GM12878 (cell line): Measurements from ENCODE around the gene LRRTM3. TPM values are rescaled to one million over a fixed set of nuclear protein-coding genes. Genes with fewer than 3 reads are reported as not detected.

ENCODE experiments used
- ATAC-seq: fragments of 200-7000 bp; cut with Tn5 transposase; 3 replicates; pipeline ENCODE4 v1.9.1; 2020; ENCODE audit warnings: mild to moderate bottlenecking, moderate library complexity
- BruUV-seq: library from RNA; stranded (reverse); fragments of 400-500 nt; replicated peaks from 2 replicates; lab custom pipeline; 2021; lab: Mats Ljungman, UMichigan
- CTCF ChIA-PET: fragments of 300-600 bp; sonication (Branson Sonifier 250); formaldehyde crosslinking; extraction: SDS; loops from one replicate; lab custom pipeline; 2021; ENCODE audit warnings: inconsistent platforms; lab: Yijun Ruan, JAX
- POLR2A ChIA-PET: fragments of 350-600 bp; formaldehyde crosslinking; extraction: SDS; loops from one replicate; lab custom pipeline; 2021; ENCODE audit warnings: inconsistent platforms; lab: Charles Lee
- RAD21 ChIA-PET: fragments of 300-600 bp; sonication (Branson Sonifier 250); formaldehyde crosslinking; loops from one replicate; lab custom pipeline; 2023; ENCODE audit warnings: antibody characterized with exemption; ENCODE audit not compliant: unreplicated experiment; lab: Charles Lee
- SMC1A ChIA-PET: fragments of 300-600 bp; sonication (Branson Sonifier 250); formaldehyde crosslinking; loops from one replicate; lab custom pipeline; 2023; ENCODE audit not compliant: unreplicated experiment, uncharacterized antibody; lab: Charles Lee
- DNase-seq: peaks from one replicate; pipeline ENCODE4 v3.0.0-alpha.2; 2011; ENCODE audit warnings: low read depth, low spot score
- FAIRE-seq: peaks from 3 replicates; lab custom pipeline; 2011; peaks lifted over from hg19 to GRCh38; lab: Jason Lieb, UNC
- H2AFZ ChIP-seq: 2 replicates; pipeline ENCODE4 v1.6.0; 2011; ENCODE audit warnings: low read depth, low read length, control low read depth; ENCODE audit not compliant: control insufficient read depth
- H3K27ac ChIP-seq: 2 replicates; pipeline ENCODE4 v1.5.1; 2011; ENCODE audit warnings: control low read depth; ENCODE audit not compliant: control insufficient read depth, insufficient read depth
- H3K27me3 ChIP-seq, 2 experiments: replicated peaks in 1 of 2; 2 replicates each; pipeline versions ENCODE4 v1.6.0 to v1.6.1; 2011; ENCODE audit warnings: low read length in 1 of 2; ENCODE audit not compliant: control insufficient read depth in 2 of 2, insufficient read depth in 2 of 2
- H3K36me3 ChIP-seq, 2 experiments: 2 replicates each; pipeline ENCODE4 v1.5.1; 2011; ENCODE audit warnings: low read length in 1 of 2; ENCODE audit not compliant: control insufficient read depth in 2 of 2, insufficient read depth in 2 of 2
- H3K4me1 ChIP-seq: 2 replicates; pipeline ENCODE4 v1.6.1; 2011; ENCODE audit warnings: mild to moderate bottlenecking, low read length, moderate library complexity, mixed read lengths; ENCODE audit not compliant: control insufficient read depth, insufficient read depth
- H3K4me2 ChIP-seq: 2 replicates; pipeline ENCODE4 v1.6.0; 2011; ENCODE audit warnings: control low read depth; ENCODE audit not compliant: control insufficient read depth, insufficient read depth
- H3K4me3 ChIP-seq: fragments of 200-600 bp; sonication (generic); 2 replicates; pipeline ENCODE4 v1.5.1; 2016
- H3K79me2 ChIP-seq: 2 replicates; pipeline ENCODE4 v1.6.0; 2011; ENCODE audit warnings: low read length; ENCODE audit not compliant: control insufficient read depth, insufficient read depth
- H3K9ac ChIP-seq: 2 replicates; pipeline ENCODE4 v1.8.0; 2011; ENCODE audit warnings: low read length, control low read depth, mixed read lengths; ENCODE audit not compliant: control insufficient read depth, insufficient read depth
- H3K9me3 ChIP-seq: replicated peaks from 3 replicates; pipeline ENCODE4 v1.5.1; 2011; ENCODE audit warnings: mild to moderate bottlenecking, low read length; ENCODE audit not compliant: control insufficient read depth, insufficient read depth
- H4K20me1 ChIP-seq: 2 replicates; pipeline ENCODE4 v1.6.0; 2011; ENCODE audit not compliant: control insufficient read depth, insufficient read depth
- ATF7 ChIP-seq: fragments of 450-650 bp; IDR thresholded peaks from 2 replicates; pipeline ENCODE4 v1.6.1; 2016; ENCODE audit warnings: low read depth, mild to moderate bottlenecking
- CBX3 ChIP-seq: fragments of 200-600 bp; sonication (generic); IDR thresholded peaks from 2 replicates; pipeline ENCODE4 v1.6.1; 2016; ENCODE audit warnings: low read depth, borderline replicate concordance
- DPF2 ChIP-seq: fragments of 450-650 bp; IDR thresholded peaks from 2 replicates; pipeline ENCODE4 v1.6.1; 2017; ENCODE audit warnings: mild to moderate bottlenecking
- E2F4 ChIP-seq: IDR thresholded peaks from 2 replicates; pipeline ENCODE4 v1.6.1; 2012; ENCODE audit warnings: low read depth, low read length, improper control_type of control experiment
- HSF1 ChIP-seq: fragments of 150-350 bp; IDR thresholded peaks from 2 replicates; pipeline ENCODE4 v1.6.1; 2014; ENCODE audit warnings: mild to moderate bottlenecking, low read depth, low read length
- KAT2A ChIP-seq: conservative IDR thresholded peaks from 2 replicates; pipeline ENCODE4 v1.6.1; 2011; ENCODE audit warnings: low read depth, low read length; ENCODE audit not compliant: control insufficient read depth
- MXI1 ChIP-seq: fragments of 150-350 bp; IDR thresholded peaks from 2 replicates; pipeline ENCODE4 v1.6.1; 2011; ENCODE audit warnings: low read depth, mild to moderate bottlenecking, inconsistent platforms, low read length, improper control_type of control experiment
- NFXL1 ChIP-seq: fragments of 450-650 bp; IDR thresholded peaks from 2 replicates; pipeline ENCODE4 v1.6.1; 2017; ENCODE audit warnings: antibody characterized with exemption, mild to moderate bottlenecking, borderline replicate concordance
- PAX5 ChIP-seq: IDR thresholded peaks from 2 replicates; pipeline ENCODE4 v1.6.1; 2011; ENCODE audit warnings: low read depth, low read length, borderline replicate concordance
- REST ChIP-seq: IDR thresholded peaks from 2 replicates; pipeline ENCODE4 v1.6.1; 2012; ENCODE audit warnings: mild to moderate bottlenecking, low read depth, low read length
- RFX5 ChIP-seq: IDR thresholded peaks from 2 replicates; pipeline ENCODE4 v1.6.1; 2011; ENCODE audit warnings: low read depth, low read length, improper control_type of control experiment
- SMARCA5 ChIP-seq: fragments of 450-650 bp; IDR thresholded peaks from 2 replicates; pipeline ENCODE4 v1.6.1; 2017; ENCODE audit warnings: mild to moderate bottlenecking
- YBX1 ChIP-seq: fragments of 450-650 bp; IDR thresholded peaks from 2 replicates; pipeline ENCODE4 v1.6.1; 2016; ENCODE audit warnings: antibody characterized with exemption
- ZNF274 ChIP-seq: IDR thresholded peaks from one replicate; pipeline ENCODE4 v1.8.0; 2011; ENCODE audit not compliant: insufficient read length, insufficient read depth
- WGBS: methylation state at CpG from one replicate; pipeline ENCODE4 v1.1.6; 2016; ENCODE audit warnings: low lambda C conversion rate; ENCODE audit not compliant: insufficient replicate concordance, insufficient coverage; ENCODE audit errors: missing lambda C conversion rate; 5-methylcytosine and 5-hydroxymethylcytosine counted together
- in situ Hi-C: fragments of 300-500 bp; cut with MboI; formaldehyde crosslinking; loops from 9 replicates; pipeline ENCODE4 v1.14.3; 2018; ENCODE audit warnings: mixed read lengths
- intact Hi-C: fragments of 100-400 bp; cut with micrococcal nuclease; formaldehyde crosslinking; loops from one replicate; pipeline ENCODE4 v1.14.2; 2022; ENCODE audit not compliant: unreplicated experiment
- polyA plus RNA-seq, 11 experiments: library from polyadenylated mRNA; depleted of rRNA in 4 of 11; unstranded in 6 of 11; stranded (reverse) in 5 of 11; fragments of >200 nt; fragmentation: Nextera tagmentation in 4 of 11; fragmentation: Illumina TruSeq in 1 of 11; extraction: Ambion mirVana in 4 of 11; extraction: Trizol in 1 of 11; gene quantifications; 1 replicate in 1 of 11; 2 replicates in 10 of 11; pipeline versions ENCODE4 v1.2.1 to v1.2.3, GENCODE V29; 2011 to 2016; ENCODE audit warnings: inconsistent platforms in 2 of 11, missing spikeins in 2 of 11, low read depth in 1 of 11
- total RNA-seq, 4 experiments: library from RNA; depleted of rRNA in 3 of 4; stranded (reverse); fragments of >200 nt in 3 of 4; fragmentation: Illumina TruSeq in 1 of 4; extraction: Trizol in 1 of 4; gene quantifications; 2 replicates each; pipeline versions ENCODE4 v1.2.1 to v1.2.3, GENCODE V29; 2013 to 2021

LRRTM3 gene
- total and polyA plus RNA-seq, 10 of the 15 experiments (the other 5 are each of a cell fraction or from before 2014, with no cell fraction given), result not detected

GRCh38 chr10:67107670-67108069, 181.8 kb downstream of the LRRTM3 start:
- Histone ChIP-seq H4K20me1 (no peaks in the 10 kb centered on the region), H3K4me3 (no peak overlapping the region), H2AFZ (no peak overlapping the region), H3K27ac (no peak overlapping the region), H3K79me2 (no peaks in the 10 kb centered on the region), H3K4me1 (no peaks in the 10 kb centered on the region), H3K27me3 (no peaks in the 10 kb centered on the region), H3K9me3 (no peaks in the 10 kb centered on the region), H3K36me3 (no peaks in the 10 kb centered on the region), H3K9ac (no peak overlapping the region), H3K4me2 (no peak overlapping the region)
- ChIA-PET CTCF (no interaction called here), SMC1A (interaction anchor here (1.5 kb wide), 1 partner anchor 95 kb away, joined by 3 read pairs; no protein-coding TSS in a partner anchor), POLR2A (no interaction called here), RAD21 (no interaction called here)
- FAIRE-seq, result no peak
- TF ChIP-seq REST (no peak), PAX5 (no peak), CBX3 (no peak), YBX1 (no peak), NFXL1 (no peak), MXI1 (no peak), DPF2 (no peak), HSF1 (no peak), ATF7 (no peak), ZNF274 (no peak), E2F4 (no peak), SMARCA5 (no peak), RFX5 (no peak), KAT2A (no peak)
- intact Hi-C loops, result no loop called here
- no peak for ATAC-seq
- 65% methylated on average over 3 of the region's 3 CpGs for WGBS
- BruUV-seq, result no TSS peak
- no peak for DNase-seq
- in situ Hi-C loops, result no loop called here
